ENCODE measurements around the gene IP6K3.

The IP6K3 gene

GRCh38 chr6:33678932-33679490 lies 67.7 kb downstream of the IP6K3 start:
- no peak for TF ChIP-seq SIN3A (IDR thresholded peaks at IDR 0.05; ENCODE audit: borderline replicate concordance, insufficient read depth, low read length)

GRCh38 chr6:33678233-33678931 lies 68.3 kb downstream of the IP6K3 start:
- TF ChIP-seq TAF1 (IDR thresholded peaks at IDR 0.05; ENCODE audit: borderline replicate concordance, insufficient read depth, low read length) (no peak), FOXP2 (optimal IDR thresholded peaks at IDR 0.05; ENCODE audit: borderline replicate concordance, extremely low read depth, extremely low read length, insufficient read depth) (no peak), POLR2AphosphoS5 (IDR thresholded peaks at IDR 0.05; ENCODE audit: low read depth, low read length) (no peak), SIN3A (IDR thresholded peaks at IDR 0.05; ENCODE audit: borderline replicate concordance, insufficient read depth, low read length) (no peak), REST (IDR thresholded peaks at IDR 0.05; ENCODE audit: insufficient read depth in 1 of 2, low read depth in 2 of 2, low read length in 2 of 2) (no peak)

GRCh38 chr6:33677689-33678088 lies 69.0 kb downstream of the IP6K3 start:
- TF ChIP-seq TAF1 (IDR thresholded peaks at IDR 0.05; ENCODE audit: borderline replicate concordance, insufficient read depth, low read length) (no peak), FOXP2 (optimal IDR thresholded peaks at IDR 0.05; ENCODE audit: borderline replicate concordance, extremely low read depth, extremely low read length, insufficient read depth) (no peak), REST (IDR thresholded peaks at IDR 0.05; ENCODE audit: insufficient read depth in 1 of 2, low read depth in 2 of 2, low read length in 2 of 2) (no peak), SIN3A (IDR thresholded peaks at IDR 0.05; ENCODE audit: borderline replicate concordance, insufficient read depth, low read length) (no peak), POLR2AphosphoS5 (IDR thresholded peaks at IDR 0.05; ENCODE audit: low read depth, low read length) (no peak)

- no peak for TF ChIP-seq FOXP2 (optimal IDR thresholded peaks at IDR 0.05; ENCODE audit: borderline replicate concordance, extremely low read depth, extremely low read length, insufficient read depth)
- TF ChIP-seq SIN3A (IDR thresholded peaks at IDR 0.05; ENCODE audit: borderline replicate concordance, insufficient read depth, low read length), result no peak
- TF ChIP-seq REST (IDR thresholded peaks at IDR 0.05; ENCODE audit: insufficient read depth in 1 of 2, low read depth in 2 of 2, low read length in 2 of 2), result no peak
- no peak for TF ChIP-seq POLR2AphosphoS5 (IDR thresholded peaks at IDR 0.05; ENCODE audit: low read depth, low read length)
- no peak for TF ChIP-seq TAF1 (IDR thresholded peaks at IDR 0.05; ENCODE audit: borderline replicate concordance, insufficient read depth, low read length)
These were observed 69.5 kb downstream of the IP6K3 start for GRCh38 chr6:33677143-33677660.

GRCh38 chr6:33676416-33677142 lies 70.1 kb downstream of the IP6K3 start:
- TF ChIP-seq REST (IDR thresholded peaks at IDR 0.05; ENCODE audit: insufficient read depth in 1 of 2, low read depth in 2 of 2, low read length in 2 of 2), result no peak
- TF ChIP-seq TAF1 (IDR thresholded peaks at IDR 0.05; ENCODE audit: borderline replicate concordance, insufficient read depth, low read length), result no peak
- TF ChIP-seq FOXP2 (optimal IDR thresholded peaks at IDR 0.05; ENCODE audit: borderline replicate concordance, extremely low read depth, extremely low read length, insufficient read depth), result no peak
- no peak for TF ChIP-seq SIN3A (IDR thresholded peaks at IDR 0.05; ENCODE audit: borderline replicate concordance, insufficient read depth, low read length)
- TF ChIP-seq POLR2AphosphoS5 (IDR thresholded peaks at IDR 0.05; ENCODE audit: low read depth, low read length), result no peak

Data from PFSK-1 (cell line).